H1 (cell line): Measurements from ENCODE around the gene KISS1R. TPM values are rescaled to one million over a fixed set of nuclear protein-coding genes. Genes with fewer than 3 reads are reported as not detected.

Experiments
- CTCF ChIA-PET: fragments of 300-600 bp; sonication (Branson Sonifier 250); formaldehyde crosslinking; loops from one replicate; lab custom pipeline; 2021; ENCODE audit not compliant: partially characterized antibody; lab: Charles Lee
- POLR2A ChIA-PET: fragments of 300-600 bp; sonication (Branson Sonifier 250); formaldehyde crosslinking; loops from one replicate; lab custom pipeline; 2021; ENCODE audit warnings: inconsistent platforms; ENCODE audit not compliant: partially characterized antibody; lab: Charles Lee
- DNase-seq, 2 experiments: peaks; one replicate each; pipeline versions ENCODE4 v3.0.0 to v3.0.0-alpha.2; 2010 to 2022; ENCODE audit warnings: low spot score in 2 of 2, low read depth in 1 of 2, mixed read lengths in 1 of 2
- FAIRE-seq: peaks from 2 replicates; lab custom pipeline; 2011; peaks lifted over from hg19 to GRCh38; lab: Jason Lieb, UNC
- H2AFZ ChIP-seq: 2 replicates; pipeline ENCODE4 v1.8.1; 2012; ENCODE audit warnings: low read length, inconsistent platforms
- H2AK5ac ChIP-seq: 2 replicates; pipeline ENCODE4 v1.6.1; 2013; ENCODE audit warnings: low read depth, low read length
- H2BK120ac ChIP-seq: replicated peaks from 2 replicates; pipeline ENCODE3; 2013; ENCODE audit warnings: low read depth, low read length, inconsistent platforms
- H2BK12ac ChIP-seq: 2 replicates; pipeline ENCODE4 v1.6.1; 2013; ENCODE audit warnings: low read depth, low read length
- H2BK15ac ChIP-seq: 2 replicates; pipeline ENCODE4 v1.6.1; 2013; ENCODE audit warnings: low read length
- H2BK20ac ChIP-seq: 2 replicates; pipeline ENCODE4 v1.6.1; 2013; ENCODE audit warnings: low read length
- H2BK5ac ChIP-seq: 2 replicates; pipeline ENCODE4 v1.6.1; 2013; ENCODE audit warnings: low read depth, low read length
- H3K14ac ChIP-seq: 2 replicates; pipeline ENCODE4 v1.6.1; 2013; ENCODE audit warnings: inconsistent platforms; ENCODE audit not compliant: insufficient read length
- H3K18ac ChIP-seq: 2 replicates; pipeline ENCODE4 v1.6.1; 2013; ENCODE audit warnings: low read length; ENCODE audit errors: extremely low read depth
- H3K23ac ChIP-seq: 2 replicates; pipeline ENCODE4 v1.6.1; 2013; ENCODE audit warnings: inconsistent platforms; ENCODE audit not compliant: insufficient read length
- H3K23me2 ChIP-seq: 2 replicates; pipeline ENCODE4 v1.6.1; 2013; ENCODE audit warnings: low read depth, low read length
- H3K27ac ChIP-seq: 2 replicates; pipeline ENCODE4 v1.6.1; 2011; ENCODE audit warnings: low read depth, low read length, inconsistent platforms
- H3K27me3 ChIP-seq, 4 experiments: replicated peaks in 1 of 4; 1 replicate in 1 of 4; 2 replicates in 3 of 4; pipeline versions ENCODE4 v1.6.1 to v1.8.1; 2011 to 2013; ENCODE audit warnings: low read length in 3 of 4, mild to moderate bottlenecking in 3 of 4, inconsistent platforms in 2 of 4, mixed read lengths in 2 of 4, moderate library complexity in 1 of 4; ENCODE audit not compliant: control insufficient read depth in 3 of 4, insufficient read depth in 3 of 4; ENCODE audit errors: extremely low read depth in 1 of 4
- H3K36me3 ChIP-seq, 4 experiments: 2 replicates each; pipeline versions ENCODE4 v1.6.1 to v1.8.1; 2011 to 2013; ENCODE audit warnings: mild to moderate bottlenecking in 4 of 4, low read length in 3 of 4, moderate library complexity in 2 of 4, control low read depth in 1 of 4, inconsistent platforms in 1 of 4; ENCODE audit not compliant: insufficient read depth in 4 of 4, control insufficient read depth in 2 of 4
- H3K4ac ChIP-seq: replicated peaks from 2 replicates; pipeline ENCODE3; 2013; ENCODE audit warnings: low read length, low read depth, mixed read lengths, inconsistent platforms; ENCODE audit not compliant: insufficient read length
- H3K4me1 ChIP-seq, 4 experiments: replicated peaks in 1 of 4; 1 replicate in 1 of 4; 2 replicates in 3 of 4; pipeline versions ENCODE4 v1.6.1 to v1.8.1; 2011 to 2013; ENCODE audit warnings: low read length in 3 of 4, inconsistent platforms in 2 of 4, mixed read lengths in 1 of 4; ENCODE audit not compliant: insufficient read depth in 4 of 4, control insufficient read depth in 3 of 4
- H3K4me2 ChIP-seq, 2 experiments: 2 replicates each; pipeline versions ENCODE4 v1.6.1 to v1.8.1; 2011 to 2013; ENCODE audit warnings: low read depth in 2 of 2, low read length in 2 of 2, control low read depth in 1 of 2, inconsistent platforms in 1 of 2, mild to moderate bottlenecking in 1 of 2; ENCODE audit not compliant: insufficient read depth in 1 of 2
- H3K4me3 ChIP-seq, 4 experiments: fragments of 200-600, 300-600 bp in 1 of 4; sonication (generic), shearing (Covaris generic), sonication (Bioruptor Twin) in 1 of 4; 2 replicates each; pipeline versions ENCODE4 v1.5.1 to v1.8.1; 2011 to 2016; ENCODE audit warnings: low read length in 4 of 4, low read depth in 3 of 4, control low read depth in 2 of 4, inconsistent platforms in 2 of 4, mild to moderate bottlenecking in 2 of 4, mixed read lengths in 1 of 4, moderate library complexity in 1 of 4; ENCODE audit not compliant: insufficient read depth in 2 of 4; ENCODE audit errors: extremely low read depth in 1 of 4
- H3K56ac ChIP-seq: replicated peaks from 2 replicates; pipeline ENCODE3; 2013; ENCODE audit warnings: low read depth, mild to moderate bottlenecking, mixed read lengths, low read length, inconsistent platforms; ENCODE audit not compliant: insufficient read length
- H3K79me1 ChIP-seq: 2 replicates; pipeline ENCODE4 v1.6.1; 2013; ENCODE audit warnings: low read depth, low read length, control low read depth
- H3K79me2 ChIP-seq, 2 experiments: 2 replicates each; pipeline versions ENCODE4 v1.6.1 to v1.8.1; 2012 to 2013; ENCODE audit warnings: low read length in 2 of 2, mild to moderate bottlenecking in 2 of 2, inconsistent platforms in 1 of 2; ENCODE audit not compliant: insufficient read depth in 2 of 2, control insufficient read depth in 1 of 2
- H3K9ac ChIP-seq, 4 experiments: replicated peaks in 1 of 4; 1 replicate in 1 of 4; 2 replicates in 3 of 4; pipeline versions ENCODE4 v1.6.1 to v1.8.1; 2011 to 2013; ENCODE audit warnings: low read depth in 3 of 4, low read length in 3 of 4, control low read depth in 2 of 4, mild to moderate bottlenecking in 2 of 4, moderate library complexity in 2 of 4, inconsistent platforms in 1 of 4; ENCODE audit errors: extremely low read depth in 1 of 4
- H3K9me3 ChIP-seq, 2 experiments: 2 replicates each; pipeline versions ENCODE4 v1.6.1 to v1.8.1; 2012 to 2013; ENCODE audit warnings: mild to moderate bottlenecking in 2 of 2, moderate library complexity in 2 of 2, control low read depth in 1 of 2, inconsistent platforms in 1 of 2, low read depth in 1 of 2, low read length in 1 of 2, mixed read lengths in 1 of 2; ENCODE audit not compliant: insufficient read depth in 2 of 2
- H4K20me1 ChIP-seq, 2 experiments: replicated peaks in 1 of 2; 2 replicates each; pipeline versions ENCODE3 to v1.8.1; 2011 to 2013; ENCODE audit warnings: inconsistent platforms in 2 of 2, low read length in 2 of 2, mild to moderate bottlenecking in 1 of 2; ENCODE audit not compliant: insufficient read depth in 2 of 2, control insufficient read depth in 1 of 2
- H4K5ac ChIP-seq: 2 replicates; pipeline ENCODE4 v1.6.1; 2013; ENCODE audit warnings: low read length, low read depth, mixed read lengths, inconsistent platforms; ENCODE audit not compliant: insufficient read length
- H4K8ac ChIP-seq: 2 replicates; pipeline ENCODE4 v1.8.0; 2013; ENCODE audit warnings: mild to moderate bottlenecking, moderate library complexity, low read length, inconsistent platforms; ENCODE audit not compliant: insufficient read depth; ENCODE audit errors: extremely low read depth
- H4K91ac ChIP-seq: replicated peaks from 2 replicates; pipeline ENCODE3; 2013; ENCODE audit warnings: low read length, mixed read lengths, inconsistent platforms; ENCODE audit not compliant: insufficient read length
- BRCA1 ChIP-seq: IDR thresholded peaks from 2 replicates; pipeline ENCODE4 v1.6.1; 2012; ENCODE audit warnings: low read depth, low read length, improper control_type of control experiment
- CBX8 ChIP-seq: fragments of 300-800, 300-1000 bp; sonication (generic); IDR thresholded peaks from 2 replicates; pipeline ENCODE4 v1.7.1; 2016; ENCODE audit warnings: low read depth, low read length, borderline replicate concordance
- FOSL1 ChIP-seq: IDR thresholded peaks from 2 replicates; pipeline ENCODE4 v1.6.1; 2011; ENCODE audit warnings: mild to moderate bottlenecking, low read depth, low read length, moderate library complexity; ENCODE audit not compliant: insufficient read depth
- WGBS, 2 experiments: shearing (Covaris generic) in 1 of 2; methylation state at CpG; one replicate each; pipeline versions ENCODE4 v1.1.6 to v1.1.7; 2013 to 2015; ENCODE audit warnings: low lambda C conversion rate in 2 of 2, mixed read lengths in 2 of 2, inconsistent platforms in 1 of 2, low coverage in 1 of 2, missing lambda C conversion rate in 1 of 2; ENCODE audit not compliant: insufficient replicate concordance in 2 of 2, insufficient coverage in 1 of 2, insufficient read length in 1 of 2; ENCODE audit errors: extremely low coverage in 1 of 2, missing lambda C conversion rate in 1 of 2; 5-methylcytosine and 5-hydroxymethylcytosine counted together
- polyA plus RNA-seq, 7 experiments: library from polyadenylated mRNA; depleted of rRNA in 3 of 7; stranded (reverse) in 5 of 7; unstranded in 2 of 7; fragments of >200 nt in 5 of 7; fragments of 200-250 nt in 2 of 7; gene quantifications; 1 replicate in 5 of 7; 2 replicates in 1 of 7; 4 replicates in 1 of 7; pipeline versions ENCODE4 v1.2.1 to v1.2.3, GENCODE V29; 2011 to 2013; ENCODE audit warnings: missing spikeins in 2 of 7, mixed read lengths in 2 of 7
- total RNA-seq: library from RNA; stranded (reverse); fragmentation: NEBNext Ultra II Directional; extraction: Animal tissue kit (Norgen Biotek cat#: 25700); gene quantifications from 2 replicates; pipeline ENCODE4 v1.2.1, GENCODE V29; 2021

The KISS1R gene
- total and polyA plus RNA-seq, 2 of the 8 experiments (the other 6 are each of a cell fraction or from before 2014, with no cell fraction given) = 2.3 to 2.7 TPM

DNA sequence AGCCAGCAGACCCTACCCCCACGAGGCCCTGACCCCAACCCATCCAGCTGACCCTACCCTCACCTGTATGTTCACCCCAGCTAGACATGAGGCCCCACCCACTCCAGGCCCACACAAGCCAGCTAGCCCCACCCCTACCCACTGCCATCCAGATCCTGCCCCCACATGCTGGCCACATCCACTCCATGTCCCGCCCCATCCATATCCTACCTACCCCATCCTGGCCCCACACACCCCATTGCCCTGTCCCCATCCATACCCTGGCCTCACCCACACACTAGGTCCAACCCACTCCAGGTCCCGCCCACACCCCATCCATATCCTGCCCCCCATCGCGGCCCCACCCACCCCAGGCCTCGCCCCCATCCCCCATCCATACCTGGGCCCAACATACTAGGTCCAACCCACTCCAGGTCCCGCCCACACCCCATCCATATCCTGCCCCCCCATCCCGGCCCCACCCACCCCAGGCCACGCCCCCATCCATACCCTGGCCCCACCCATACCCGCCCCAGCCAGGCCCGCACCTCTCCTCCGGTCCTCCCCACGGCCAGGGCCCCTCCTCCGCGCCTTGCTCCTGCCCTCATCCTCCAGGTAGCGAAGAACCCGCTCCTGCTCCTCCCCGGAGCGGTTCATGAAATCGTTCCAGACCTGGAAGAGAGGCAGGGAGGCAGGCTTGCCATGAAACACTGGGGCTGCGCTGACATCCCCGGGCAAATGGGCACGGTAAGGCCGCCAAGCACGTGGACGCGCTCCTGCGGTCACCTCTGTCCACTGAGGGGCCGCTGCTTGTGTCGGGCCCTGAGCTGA, 16.6 kb upstream of the KISS1R start:
- TF ChIP-seq BRCA1 = no peak
- no peak for TF ChIP-seq CBX8
- TF ChIP-seq FOSL1 = no peak
- no peak overlapping the region for H4K5ac ChIP-seq
- no peak overlapping the region for H3K14ac ChIP-seq
- no peak overlapping the region for H2BK20ac ChIP-seq
- no peak overlapping the region for H3K4ac ChIP-seq
- no peak overlapping the region for H3K9ac ChIP-seq
- FAIRE-seq (no peak), DNase-seq (peak in 1 of 2 experiments; percentile 66)
- H4K20me1 ChIP-seq = peaks cover 13 to 27% of the 10 kb centered on the region in 2 experiments
- H3K4me3 ChIP-seq = no peak overlapping the region
- no peaks in the 10 kb centered on the region for H3K9me3 ChIP-seq
- no peak overlapping the region; the same call in 1 of the 2 replicates for H2BK15ac ChIP-seq
- peaks cover 3% of the 10 kb centered on the region; the same call in 1 of the 2 replicates for H3K23me2 ChIP-seq
- no peaks in the 10 kb centered on the region for H3K27me3 ChIP-seq
- 85% methylated on average over 17 of the region's 30 CpGs; no CpG with 5 or more reads in 1 of the 2 experiments for WGBS, 2 experiments
- H2BK12ac ChIP-seq = 0 out of 2 replicates have a peak overlapping the region, but pooled peaks have one; percentile 39
- no peak overlapping the region for H3K4me2 ChIP-seq
- H3K18ac ChIP-seq = no peak overlapping the region; the same call in none of the 2 replicates
- CTCF ChIA-PET = interaction anchor here (1.1 to 1.3 kb wide), 2 partner anchors 23 to 37 kb away, joined by 3 read pairs; no protein-coding TSS in a partner anchor
- H3K27ac ChIP-seq = no peak overlapping the region
- H4K8ac ChIP-seq = peak overlapping the region; percentile 35; the same call in 1 of the 2 replicates
- H3K79me1 ChIP-seq = no peaks in the 10 kb centered on the region; the same call in 1 of the 2 replicates
- no peak overlapping the region for H3K23ac ChIP-seq
- peaks cover 0 to 13% (median 2%) of the 10 kb centered on the region in 4 experiments; a peak in 2 of 8 replicates for H3K36me3 ChIP-seq
- no peak overlapping the region for H2AFZ ChIP-seq
- no peak overlapping the region for H4K91ac ChIP-seq
- peaks cover 0 to 9% (median 4%) of the 10 kb centered on the region in 4 experiments; a peak in 5 of 7 replicates for H3K4me1 ChIP-seq
- no peak overlapping the region for H3K56ac ChIP-seq
- peaks cover 0 to 9% of the 10 kb centered on the region in 2 experiments; a peak in 2 of 4 replicates for H3K79me2 ChIP-seq
- peak overlapping the region; percentile 24; the same call in 1 of the 2 replicates for H2AK5ac ChIP-seq
- H2BK5ac ChIP-seq = peak overlapping the region; percentile 52; the same call in 1 of the 2 replicates
- no peak overlapping the region for H2BK120ac ChIP-seq
- POLR2A ChIA-PET = no interaction called here
